Measurements from ENCODE around the gene SND1. TPM values are rescaled to one million over a fixed set of nuclear protein-coding genes. Genes with fewer than 3 reads are reported as not detected.

Gene SND1
- total RNA-seq, 4 donors from 2014 or later: 62.0 to 89.4 (median 82.1) TPM

DNA sequence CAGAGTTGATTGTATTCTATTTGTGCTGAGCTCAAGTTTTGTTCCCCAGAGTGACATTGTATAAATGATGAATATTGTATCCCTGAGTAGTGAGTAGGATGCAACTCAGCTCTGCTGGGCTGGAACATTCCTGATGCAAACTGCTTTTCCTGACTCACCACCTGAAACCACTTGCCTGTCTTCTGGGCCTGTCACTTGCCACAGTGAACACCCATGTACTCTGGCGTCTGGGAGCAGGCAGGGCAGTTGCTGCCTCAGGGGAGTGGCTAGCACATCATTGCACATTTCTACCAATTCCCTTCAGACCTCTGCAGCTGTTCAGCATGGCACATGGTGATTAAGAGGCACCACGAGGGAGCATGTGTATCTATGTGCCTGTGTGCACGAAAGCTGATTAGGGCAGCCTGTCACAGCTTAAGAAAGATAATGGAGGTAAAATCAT lies 157.3 kb downstream of the SND1 start:
- no peak for DNase-seq (ENCODE audit: low spot score in 2 of 2)
- 56 to 63% methylated on average over 3 of the region's 3 CpGs for WGBS, 2 donors
- intact Hi-C loops (cut with DNase I; ENCODE audit: low total_unique reads): no loop called here
- TF ChIP-seq, protein P1, sequence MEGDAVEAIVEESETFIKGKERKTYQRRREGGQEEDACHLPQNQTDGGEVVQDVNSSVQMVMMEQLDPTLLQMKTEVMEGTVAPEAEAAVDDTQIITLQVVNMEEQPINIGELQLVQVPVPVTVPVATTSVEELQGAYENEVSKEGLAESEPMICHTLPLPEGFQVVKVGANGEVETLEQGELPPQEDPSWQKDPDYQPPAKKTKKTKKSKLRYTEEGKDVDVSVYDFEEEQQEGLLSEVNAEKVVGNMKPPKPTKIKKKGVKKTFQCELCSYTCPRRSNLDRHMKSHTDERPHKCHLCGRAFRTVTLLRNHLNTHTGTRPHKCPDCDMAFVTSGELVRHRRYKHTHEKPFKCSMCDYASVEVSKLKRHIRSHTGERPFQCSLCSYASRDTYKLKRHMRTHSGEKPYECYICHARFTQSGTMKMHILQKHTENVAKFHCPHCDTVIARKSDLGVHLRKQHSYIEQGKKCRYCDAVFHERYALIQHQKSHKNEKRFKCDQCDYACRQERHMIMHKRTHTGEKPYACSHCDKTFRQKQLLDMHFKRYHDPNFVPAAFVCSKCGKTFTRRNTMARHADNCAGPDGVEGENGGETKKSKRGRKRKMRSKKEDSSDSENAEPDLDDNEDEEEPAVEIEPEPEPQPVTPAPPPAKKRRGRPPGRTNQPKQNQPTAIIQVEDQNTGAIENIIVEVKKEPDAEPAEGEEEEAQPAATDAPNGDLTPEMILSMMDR (IDR thresholded peaks at IDR 0.05): no peak
- TF ChIP-seq POLR2A (IDR thresholded peaks at IDR 0.05): no peak
- no peak overlapping the region for H3K4me3 ChIP-seq (ENCODE audit: low read depth, poor library complexity, severe bottlenecking)

DNA sequence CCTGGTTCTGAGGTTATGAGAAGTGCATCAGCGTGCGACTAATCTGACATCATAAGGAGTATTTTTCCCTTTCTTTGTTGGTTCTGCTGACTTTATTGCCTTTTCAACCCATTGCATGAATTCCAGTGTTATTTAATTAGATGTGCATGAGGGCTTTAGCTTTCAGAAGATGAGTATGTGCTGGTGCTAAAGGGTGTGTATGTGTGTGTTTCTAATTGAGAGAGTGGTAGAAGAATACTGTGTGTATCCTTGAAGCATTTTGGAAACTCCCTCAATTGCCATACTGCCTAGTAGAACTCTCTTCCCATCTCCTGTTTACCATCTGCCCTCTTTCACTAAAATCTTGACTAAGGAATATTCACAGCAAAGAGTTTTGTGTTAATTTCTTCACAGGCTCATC lies 158.1 kb downstream of the SND1 start:
- WGBS, 2 donors: 95 to 98% methylated on average over 2 of the region's 2 CpGs
- intact Hi-C loops (cut with DNase I; ENCODE audit: low total_unique reads): no loop called here
- DNase-seq (ENCODE audit: low spot score in 2 of 2): no peak
- TF ChIP-seq POLR2A (IDR thresholded peaks at IDR 0.05): no peak
- TF ChIP-seq, protein P1 (IDR thresholded peaks at IDR 0.05): no peak
- H3K4me3 ChIP-seq (ENCODE audit: low read depth, poor library complexity, severe bottlenecking): no peak overlapping the region

DNA sequence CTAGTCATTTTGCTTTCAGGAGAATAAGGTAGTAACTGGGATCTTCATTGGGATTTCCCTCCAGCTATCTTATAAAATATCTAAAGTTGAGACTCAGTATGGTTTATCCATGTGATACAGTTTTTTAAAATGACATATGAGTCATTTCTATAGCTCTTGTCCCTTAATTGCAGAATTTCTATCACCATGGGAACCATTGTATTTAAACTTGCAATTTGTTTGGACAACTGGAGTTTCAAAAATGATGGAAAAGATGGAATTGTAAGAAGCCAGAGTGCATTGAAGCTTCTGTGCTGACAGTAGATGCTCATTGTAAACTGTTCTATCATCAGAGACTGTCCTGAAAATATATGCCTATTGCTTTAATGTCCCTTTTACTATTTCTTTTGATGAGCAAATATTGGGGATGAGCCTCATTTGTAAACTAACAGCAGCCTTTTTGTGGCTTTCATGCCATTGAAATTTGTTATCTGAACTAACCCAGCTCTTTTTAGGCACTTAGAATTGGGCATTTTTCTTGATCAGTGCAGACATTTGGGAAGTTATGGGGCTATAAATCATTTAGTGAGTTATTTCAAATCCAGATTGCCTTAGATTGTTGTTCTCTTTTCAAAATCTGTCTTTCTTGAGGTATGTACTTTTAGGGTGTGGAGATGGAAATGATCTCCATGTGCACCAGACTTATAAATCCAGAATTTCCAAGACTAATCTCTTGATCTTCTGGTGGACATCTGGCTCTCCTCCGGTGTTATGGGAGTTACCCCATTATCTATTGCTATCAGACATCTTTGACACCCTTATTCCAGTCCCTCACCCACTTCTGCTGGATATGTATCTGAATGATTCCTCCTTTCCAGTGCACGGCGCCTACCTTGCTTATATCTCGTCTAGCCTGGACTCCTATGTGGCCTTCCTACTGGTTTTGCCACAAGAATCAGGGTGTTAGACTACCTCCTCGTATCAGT lies 159.0 kb downstream of the SND1 start:
- no peak for DNase-seq (ENCODE audit: low spot score in 2 of 2)
- intact Hi-C loops (cut with DNase I; ENCODE audit: low total_unique reads): no loop called here
- 91 to 94% methylated on average over 5 of the region's 5 CpGs for WGBS, 2 donors
- TF ChIP-seq, protein P1 (IDR thresholded peaks at IDR 0.05): no peak
- TF ChIP-seq POLR2A (IDR thresholded peaks at IDR 0.05): no peak
- no peak overlapping the region for H3K4me3 ChIP-seq (ENCODE audit: low read depth, poor library complexity, severe bottlenecking)

DNA sequence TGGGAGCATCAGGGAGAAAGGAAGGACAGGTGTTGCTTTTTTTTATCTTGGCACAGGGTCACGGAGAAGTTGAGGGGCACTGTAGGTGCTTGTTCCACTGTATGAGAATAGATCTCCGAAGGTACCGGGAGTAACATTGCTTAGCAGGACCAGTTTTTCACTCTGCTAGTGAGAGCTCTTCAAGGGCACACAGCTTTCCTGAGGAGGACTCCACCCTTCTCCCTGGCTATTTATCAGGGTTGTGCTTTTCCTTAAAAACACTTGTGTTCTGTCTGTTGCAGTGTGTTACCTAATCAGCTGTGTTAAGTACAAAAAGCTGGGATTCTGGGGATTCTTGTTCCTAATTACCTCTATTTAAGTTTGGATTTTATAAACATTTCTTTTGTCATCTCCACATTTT lies 160.5 kb downstream of the SND1 start:
- TF ChIP-seq POLR2A (IDR thresholded peaks at IDR 0.05): no peak
- TF ChIP-seq, protein P1 (IDR thresholded peaks at IDR 0.05): no peak
- DNase-seq (ENCODE audit: low spot score in 2 of 2): no peak
- no peak overlapping the region for H3K4me3 ChIP-seq (ENCODE audit: low read depth, poor library complexity, severe bottlenecking)
- 70 to 73% methylated on average over 3 of the region's 3 CpGs for WGBS, 2 donors
- intact Hi-C loops (cut with DNase I; ENCODE audit: low total_unique reads): no loop called here

DNA sequence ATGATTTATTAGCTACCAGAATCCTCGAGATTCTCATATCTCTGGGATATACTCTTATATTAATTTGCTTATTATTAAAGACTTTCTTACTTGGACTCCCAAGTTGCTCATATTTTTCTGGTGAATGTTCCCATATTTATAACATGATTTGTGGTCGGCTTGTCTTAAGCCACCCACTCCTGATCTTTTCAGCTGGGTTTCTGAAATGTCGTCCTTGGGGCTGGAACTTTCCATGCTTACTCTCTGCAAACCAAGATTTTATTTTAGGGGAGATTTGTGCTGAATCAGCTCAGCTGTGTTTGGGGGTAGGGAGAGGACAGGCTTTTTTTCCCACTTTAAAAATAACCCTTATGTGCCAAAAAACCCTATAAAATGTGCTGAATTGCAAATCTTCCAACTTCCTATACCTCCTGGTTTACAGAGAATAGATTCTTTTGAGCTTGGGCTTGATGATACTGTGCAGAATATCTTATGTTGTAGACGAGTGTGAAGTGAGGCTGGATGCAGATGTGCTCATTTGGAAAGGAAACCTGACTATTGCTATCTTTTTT lies 162.1 kb downstream of the SND1 start:
- WGBS, 2 donors: 71 to 81% methylated on average over 4 of the region's 4 CpGs
- TF ChIP-seq POLR2A (IDR thresholded peaks at IDR 0.05): no peak
- TF ChIP-seq, protein P1 (IDR thresholded peaks at IDR 0.05): no peak
- no peak for DNase-seq (ENCODE audit: low spot score in 2 of 2)
- no peak overlapping the region for H3K4me3 ChIP-seq (ENCODE audit: low read depth, poor library complexity, severe bottlenecking)
- intact Hi-C loops (cut with DNase I; ENCODE audit: low total_unique reads): no loop called here
